ENCODE data around the gene IL20RA. TPM values are rescaled to one million over a fixed set of nuclear protein-coding genes. Genes with fewer than 3 reads are reported as not detected.

Gene IL20RA
- total RNA-seq, 1 donor from 2014 or later: 10.9 TPM

- H3K4me1 ChIP-seq: no peaks in the 10 kb centered on the region
- ATAC-seq (no peak), DNase-seq (no peak)
- peaks cover 3% of the 10 kb centered on the region for H3K27me3 ChIP-seq (ENCODE audit: low read depth)
- intact Hi-C loops (cut with DNase I): no loop called here
- H3K4me3 ChIP-seq: no peak overlapping the region
- no peak overlapping the region for H3K27ac ChIP-seq
- H3K36me3 ChIP-seq: no peaks in the 10 kb centered on the region
- no peaks in the 10 kb centered on the region for H3K9me3 ChIP-seq
- TF ChIP-seq CTCF (IDR thresholded peaks at IDR 0.05): no peak
These were observed 13.6 kb downstream of the IL20RA start for GRCh38 chr6:137031122-137031521.

DNA sequence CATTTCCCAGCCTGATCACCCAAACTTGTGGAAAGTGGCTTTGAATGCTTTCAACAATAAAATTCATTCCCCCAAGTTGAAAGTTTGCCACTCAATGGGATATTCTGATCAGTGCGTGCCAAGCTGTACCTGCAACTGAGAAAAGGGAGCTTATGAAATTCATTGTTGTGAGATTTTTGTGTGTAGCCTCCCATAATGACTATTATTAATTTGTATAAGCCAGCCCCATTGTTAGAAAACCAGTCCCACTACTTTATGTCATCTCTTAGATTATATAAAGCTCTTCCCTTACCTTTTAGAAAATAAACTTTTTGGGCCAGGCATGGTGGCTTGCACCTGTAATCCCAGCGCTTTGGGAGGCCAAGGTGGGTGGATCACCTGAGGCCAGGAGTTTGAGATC is 15.9 kb downstream of the IL20RA start:
- intact Hi-C loops (cut with DNase I): no loop called here
- H3K36me3 ChIP-seq: no peaks in the 10 kb centered on the region
- TF ChIP-seq CTCF (IDR thresholded peaks at IDR 0.05): no peak
- H3K4me1 ChIP-seq: no peaks in the 10 kb centered on the region
- H3K27ac ChIP-seq: no peak overlapping the region
- H3K4me3 ChIP-seq: no peak overlapping the region
- H3K9me3 ChIP-seq: no peaks in the 10 kb centered on the region
- ATAC-seq (no peak), DNase-seq (no peak)
- peaks cover 3% of the 10 kb centered on the region for H3K27me3 ChIP-seq (ENCODE audit: low read depth)

- intact Hi-C loops (cut with DNase I): no loop called here
- ATAC-seq: peak in 1 of 2 donors; percentile 15
- TF ChIP-seq CTCF (IDR thresholded peaks at IDR 0.05): no peak
These were observed 18.7 kb downstream of the IL20RA start for GRCh38 chr6:137025786-137026730.

GRCh38 chr6:137024237-137024990 is 20.4 kb downstream of the IL20RA start:
- no peak overlapping the region for H3K4me3 ChIP-seq
- no peaks in the 10 kb centered on the region for H3K9me3 ChIP-seq
- no peaks in the 10 kb centered on the region for H3K4me1 ChIP-seq
- TF ChIP-seq CTCF (IDR thresholded peaks at IDR 0.05): no peak
- ATAC-seq (no peak), DNase-seq (no peak)
- H3K27ac ChIP-seq: no peak overlapping the region
- no peaks in the 10 kb centered on the region for H3K36me3 ChIP-seq
- no peaks in the 10 kb centered on the region for H3K27me3 ChIP-seq (ENCODE audit: low read depth)
- intact Hi-C loops (cut with DNase I): no loop called here

More at GRCh38 chr6:137025786-137026730, 18.7 kb downstream of the IL20RA start:
- Histone ChIP-seq H3K27ac (no peak overlapping the region), H3K36me3 (no peaks in the 10 kb centered on the region), H3K9me3 (no peaks in the 10 kb centered on the region), H3K4me1 (no peaks in the 10 kb centered on the region), H3K4me3 (no peak overlapping the region), H3K27me3 (ENCODE audit: low read depth) (peaks cover 2% of the 10 kb centered on the region)
- DNase-seq: no peak

DNA sequence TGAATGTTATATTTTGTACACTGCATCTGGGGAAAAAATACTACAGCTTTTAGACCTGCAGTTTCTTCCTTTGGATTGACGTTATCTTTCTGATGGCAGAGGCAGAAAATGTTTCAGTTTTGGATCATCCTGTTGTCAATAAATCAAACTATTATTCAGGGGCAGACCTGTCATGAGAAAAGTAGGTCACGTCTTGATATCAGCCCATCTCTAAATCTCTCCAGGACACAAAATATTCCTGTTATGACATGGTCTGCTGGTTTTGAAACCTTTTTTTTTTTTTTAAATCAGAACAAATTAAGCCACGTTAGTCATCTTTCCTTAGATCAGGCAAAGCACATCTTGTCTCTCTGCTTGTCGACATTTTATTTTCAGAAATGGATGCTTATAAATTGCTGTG is 24.0 kb downstream of the IL20RA start:
- no peak overlapping the region for H3K4me3 ChIP-seq
- no peak overlapping the region for H3K27ac ChIP-seq
- H3K36me3 ChIP-seq: no peaks in the 10 kb centered on the region
- TF ChIP-seq CTCF (IDR thresholded peaks at IDR 0.05): no peak
- intact Hi-C loops (cut with DNase I): no loop called here
- DNase-seq: no peak
- H3K9me3 ChIP-seq: no peaks in the 10 kb centered on the region
- ATAC-seq: no peak
- no peaks in the 10 kb centered on the region for H3K4me1 ChIP-seq
- no peaks in the 10 kb centered on the region for H3K27me3 ChIP-seq (ENCODE audit: low read depth)
